Measurements from ENCODE around the gene BEX3. TPM values are rescaled to one million over a fixed set of nuclear protein-coding genes. Genes with fewer than 3 reads are reported as not detected.

Gene BEX3
- total RNA-seq, 2 donors from 2014 or later, result 595 to 651 TPM

DNA sequence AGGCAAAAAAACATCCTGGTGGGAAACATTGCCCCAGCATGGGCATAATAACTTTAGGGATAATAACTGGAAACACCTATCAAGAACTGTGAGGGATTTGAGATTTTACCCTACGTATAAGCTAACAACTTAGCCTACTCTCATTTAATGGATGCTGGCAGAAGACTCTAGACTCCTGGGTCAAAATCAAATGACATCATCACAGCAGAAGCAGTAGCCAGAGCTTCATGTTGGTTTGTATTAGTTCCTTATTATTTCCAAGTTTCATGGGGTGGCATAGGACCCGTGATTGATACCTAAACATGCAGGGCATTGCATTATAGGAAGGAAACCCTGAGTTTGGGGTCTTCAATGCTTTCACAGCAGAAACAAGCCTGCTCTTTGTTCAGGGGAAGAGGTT, 15.4 kb upstream of the BEX3 start:
- Mint-ChIP-seq H3K4me1 (peaks cover 35% of the 10 kb centered on the region), H3K36me3 (ENCODE audit: low read depth) (peaks cover 8% of the 10 kb centered on the region), H3K4me3 (no peak overlapping the region), H3K9me3 (peaks cover 7% of the 10 kb centered on the region), H3K27me3 (ENCODE audit: insufficient read depth) (no peaks in the 10 kb centered on the region), H3K27ac (no peak overlapping the region)
- H3K9ac ChIP-seq (ENCODE audit: extremely low read depth, low read length, poor library complexity, severe bottlenecking), result no peak overlapping the region
- TF ChIP-seq, protein P1, sequence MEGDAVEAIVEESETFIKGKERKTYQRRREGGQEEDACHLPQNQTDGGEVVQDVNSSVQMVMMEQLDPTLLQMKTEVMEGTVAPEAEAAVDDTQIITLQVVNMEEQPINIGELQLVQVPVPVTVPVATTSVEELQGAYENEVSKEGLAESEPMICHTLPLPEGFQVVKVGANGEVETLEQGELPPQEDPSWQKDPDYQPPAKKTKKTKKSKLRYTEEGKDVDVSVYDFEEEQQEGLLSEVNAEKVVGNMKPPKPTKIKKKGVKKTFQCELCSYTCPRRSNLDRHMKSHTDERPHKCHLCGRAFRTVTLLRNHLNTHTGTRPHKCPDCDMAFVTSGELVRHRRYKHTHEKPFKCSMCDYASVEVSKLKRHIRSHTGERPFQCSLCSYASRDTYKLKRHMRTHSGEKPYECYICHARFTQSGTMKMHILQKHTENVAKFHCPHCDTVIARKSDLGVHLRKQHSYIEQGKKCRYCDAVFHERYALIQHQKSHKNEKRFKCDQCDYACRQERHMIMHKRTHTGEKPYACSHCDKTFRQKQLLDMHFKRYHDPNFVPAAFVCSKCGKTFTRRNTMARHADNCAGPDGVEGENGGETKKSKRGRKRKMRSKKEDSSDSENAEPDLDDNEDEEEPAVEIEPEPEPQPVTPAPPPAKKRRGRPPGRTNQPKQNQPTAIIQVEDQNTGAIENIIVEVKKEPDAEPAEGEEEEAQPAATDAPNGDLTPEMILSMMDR (conservative IDR thresholded peaks at IDR 0.05), result no peak
- no peaks in the 10 kb centered on the region for H3K27me3 ChIP-seq (ENCODE audit: control insufficient read depth, insufficient read depth, low read length, poor library complexity, severe bottlenecking)
- peaks cover 3% of the 10 kb centered on the region for H3K4me1 ChIP-seq (ENCODE audit: control insufficient read depth, insufficient read depth, low read length)
- no peak overlapping the region for H3K27ac ChIP-seq (ENCODE audit: low read depth, low read length)
- WGBS, 2 experiments (ENCODE audit: insufficient coverage in 1 of 2, insufficient read length in 1 of 2), result 83% methylated on average over 2 of the region's 2 CpGs; no CpG with 5 or more reads in 1 of the 2 experiments
- H3K9me3 ChIP-seq (ENCODE audit: control insufficient read depth, low read length), result no peaks in the 10 kb centered on the region
- DNase-seq, result no peak
- H3K4me3 ChIP-seq (ENCODE audit: low read length), result peak overlapping the region; percentile 12
- peaks cover 9% of the 10 kb centered on the region for H3K36me3 ChIP-seq (ENCODE audit: control insufficient read depth, insufficient read depth, low read length)

DNA sequence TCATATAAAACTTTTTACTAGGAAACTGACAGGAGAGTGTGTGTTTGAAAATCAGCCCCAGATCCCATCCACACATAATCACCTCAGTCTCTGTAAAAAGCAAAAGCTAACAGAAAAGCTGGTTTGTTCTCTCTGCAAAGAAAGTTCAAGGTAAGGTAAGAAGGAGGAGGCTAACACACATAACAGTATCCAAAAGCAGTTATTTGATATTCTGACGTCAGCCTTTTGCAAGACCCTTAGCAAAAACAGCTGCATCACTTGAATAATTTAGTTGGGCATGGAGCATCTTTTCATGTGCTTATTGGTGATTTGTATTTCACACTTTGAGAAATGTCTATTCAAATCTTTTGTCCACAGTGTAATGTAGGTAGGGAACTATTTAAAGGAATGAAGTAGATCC, 14.5 kb upstream of the BEX3 start:
- Mint-ChIP-seq H3K4me3 (no peak overlapping the region), H3K36me3 (ENCODE audit: low read depth) (peaks cover 8% of the 10 kb centered on the region), H3K27me3 (ENCODE audit: insufficient read depth) (no peaks in the 10 kb centered on the region), H3K4me1 (peaks cover 36% of the 10 kb centered on the region), H3K27ac (peak overlapping the region; percentile 28), H3K9me3 (peaks cover 5% of the 10 kb centered on the region)
- peaks cover 3% of the 10 kb centered on the region for H3K4me1 ChIP-seq (ENCODE audit: control insufficient read depth, insufficient read depth, low read length)
- H3K36me3 ChIP-seq (ENCODE audit: control insufficient read depth, insufficient read depth, low read length), result peaks cover 9% of the 10 kb centered on the region
- no peaks in the 10 kb centered on the region for H3K9me3 ChIP-seq (ENCODE audit: control insufficient read depth, low read length)
- no peaks in the 10 kb centered on the region for H3K27me3 ChIP-seq (ENCODE audit: control insufficient read depth, insufficient read depth, low read length, poor library complexity, severe bottlenecking)
- no peak overlapping the region for H3K9ac ChIP-seq (ENCODE audit: extremely low read depth, low read length, poor library complexity, severe bottlenecking)
- H3K27ac ChIP-seq (ENCODE audit: low read depth, low read length), result no peak overlapping the region
- no peak for DNase-seq
- TF ChIP-seq, protein P1 (conservative IDR thresholded peaks at IDR 0.05), result no peak
- H3K4me3 ChIP-seq (ENCODE audit: low read length), result peak overlapping the region; percentile 23
- 17 to 57% methylated on average over 1 of the region's 1 CpG for WGBS, 2 experiments (ENCODE audit: insufficient coverage in 1 of 2, insufficient read length in 1 of 2)

DNA sequence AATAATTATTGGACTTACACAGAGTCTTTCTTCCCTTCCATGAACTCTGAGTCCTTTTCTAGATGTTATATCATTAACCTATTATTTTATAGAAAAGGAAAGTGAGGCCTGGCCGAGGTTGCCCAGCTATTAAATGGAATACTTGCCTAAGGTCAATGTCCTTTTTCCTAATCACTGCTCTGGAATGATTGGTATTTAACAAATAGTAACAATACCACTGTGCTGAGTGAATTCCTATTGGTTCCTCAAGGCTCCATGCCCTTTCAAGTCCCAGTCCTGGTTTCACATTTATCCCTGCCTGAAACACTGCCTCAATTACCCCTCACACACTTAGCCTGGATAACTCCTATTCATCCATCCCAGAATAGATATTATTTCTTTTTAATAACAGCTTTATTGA, 13.9 kb upstream of the BEX3 start:
- Histone ChIP-seq H3K4me3 (ENCODE audit: low read length) (peak overlapping the region; percentile 23), H3K27me3 (ENCODE audit: control insufficient read depth, insufficient read depth, low read length, poor library complexity, severe bottlenecking) (no peaks in the 10 kb centered on the region), H3K9me3 (ENCODE audit: control insufficient read depth, low read length) (no peaks in the 10 kb centered on the region), H3K27ac (ENCODE audit: low read depth, low read length) (no peak overlapping the region), H3K36me3 (ENCODE audit: control insufficient read depth, insufficient read depth, low read length) (peaks cover 8% of the 10 kb centered on the region), H3K9ac (ENCODE audit: extremely low read depth, low read length, poor library complexity, severe bottlenecking) (no peak overlapping the region), H3K4me1 (ENCODE audit: control insufficient read depth, insufficient read depth, low read length) (peaks cover 3% of the 10 kb centered on the region)
- TF ChIP-seq, protein P1 (conservative IDR thresholded peaks at IDR 0.05), result no peak
- Mint-ChIP-seq H3K27ac (no peak overlapping the region), H3K4me1 (peaks cover 40% of the 10 kb centered on the region), H3K4me3 (no peak overlapping the region), H3K27me3 (ENCODE audit: insufficient read depth) (no peaks in the 10 kb centered on the region), H3K9me3 (peaks cover 5% of the 10 kb centered on the region), H3K36me3 (ENCODE audit: low read depth) (peaks cover 7% of the 10 kb centered on the region)
- no CpG with 5 or more reads among the region's 1 CpG for WGBS, 2 experiments (ENCODE audit: insufficient coverage in 1 of 2, insufficient read length in 1 of 2)
- DNase-seq, result no peak

All from endodermal cell (in vitro differentiated cells).